Right forelimb (tissue), 1 donor: ENCODE results near the gene DBNDD1.
"Not testable (repeated sequence)": the region's sequence is repeated elsewhere in the genome, so short reads cannot be mapped to it uniquely, and the experiment has no call there.

Experiments
- DNase-seq: peaks from one replicate; pipeline ENCODE4 v3.0.0-alpha.2; 2018

Gene DBNDD1

DNA sequence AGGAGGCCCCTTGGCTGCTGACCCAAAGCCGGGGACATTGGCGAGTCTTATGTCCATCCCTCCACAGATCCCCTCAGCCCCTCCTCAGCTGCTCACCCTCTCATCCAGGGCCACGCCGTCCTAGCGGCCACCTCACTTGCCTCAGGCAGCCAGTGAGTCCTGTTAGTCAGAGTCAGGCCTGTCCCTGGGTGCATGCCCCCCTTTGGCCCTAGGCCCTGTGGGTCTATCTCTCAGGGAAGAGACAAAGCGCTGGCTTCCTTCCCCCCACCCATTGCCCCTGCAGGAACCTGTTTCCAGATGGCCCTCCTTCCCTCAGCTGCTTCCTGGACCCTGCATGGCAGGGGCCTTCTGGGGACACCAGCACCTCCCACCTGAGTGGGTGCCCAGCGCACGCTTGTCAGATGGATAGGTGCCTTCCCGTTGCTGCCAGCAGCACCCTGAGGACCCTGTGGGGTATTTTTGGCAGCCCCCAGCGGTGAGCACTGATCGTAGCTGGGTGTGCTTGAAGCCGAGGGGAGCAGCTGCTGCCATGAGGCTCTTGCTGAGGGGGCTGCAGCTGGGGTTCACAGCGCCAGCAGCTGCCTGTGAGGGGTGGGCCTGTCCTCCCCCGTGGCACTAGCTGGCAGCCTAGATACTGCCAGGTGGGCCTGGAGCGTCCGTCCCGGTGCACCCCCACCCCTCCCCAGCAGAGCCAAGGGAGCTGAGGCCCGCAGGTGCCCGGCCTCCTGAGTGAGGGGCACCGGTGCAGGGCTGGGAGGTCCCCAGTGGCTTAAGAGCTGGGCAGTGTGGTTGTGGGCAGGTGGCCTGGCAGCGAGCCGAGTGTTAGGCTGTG lies 8.4 kb downstream of the DBNDD1 start:
- no peak for DNase-seq

DNA sequence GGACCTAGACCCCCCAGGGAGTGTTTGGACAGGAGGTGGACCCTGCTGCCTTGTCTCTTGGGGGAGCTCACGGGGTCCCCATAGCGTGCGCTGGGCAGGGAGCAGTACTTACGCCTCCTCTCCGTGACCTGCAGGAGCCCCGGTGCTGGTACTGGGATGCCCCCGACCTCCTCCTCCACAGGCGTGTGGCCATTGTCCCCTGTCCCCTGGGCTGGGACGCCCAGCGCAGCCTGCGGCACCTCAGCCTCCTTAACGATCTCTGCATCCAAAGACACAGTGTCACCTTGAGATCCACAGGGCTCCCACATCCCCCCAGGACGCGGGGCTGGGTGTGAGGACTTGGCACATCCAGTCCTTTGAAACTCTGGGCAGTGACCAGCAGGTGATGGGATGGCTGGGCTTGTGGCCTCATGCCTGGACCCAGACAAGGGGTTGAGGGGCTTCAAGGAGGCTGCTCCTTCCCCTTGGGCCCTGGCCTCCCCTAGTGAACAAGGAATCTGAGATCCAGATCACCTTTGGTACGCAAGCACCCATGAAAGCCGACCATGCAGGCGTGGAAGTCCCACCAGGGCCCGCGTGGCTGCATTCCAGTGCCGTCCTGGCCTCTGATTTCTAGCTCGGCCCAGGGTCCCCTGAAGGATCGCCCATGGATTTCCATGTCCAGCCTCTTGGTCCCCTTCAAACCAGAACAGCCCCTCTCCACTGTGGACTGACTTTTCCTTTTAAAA lies 9.9 kb downstream of the DBNDD1 start:
- no peak for DNase-seq

DNA sequence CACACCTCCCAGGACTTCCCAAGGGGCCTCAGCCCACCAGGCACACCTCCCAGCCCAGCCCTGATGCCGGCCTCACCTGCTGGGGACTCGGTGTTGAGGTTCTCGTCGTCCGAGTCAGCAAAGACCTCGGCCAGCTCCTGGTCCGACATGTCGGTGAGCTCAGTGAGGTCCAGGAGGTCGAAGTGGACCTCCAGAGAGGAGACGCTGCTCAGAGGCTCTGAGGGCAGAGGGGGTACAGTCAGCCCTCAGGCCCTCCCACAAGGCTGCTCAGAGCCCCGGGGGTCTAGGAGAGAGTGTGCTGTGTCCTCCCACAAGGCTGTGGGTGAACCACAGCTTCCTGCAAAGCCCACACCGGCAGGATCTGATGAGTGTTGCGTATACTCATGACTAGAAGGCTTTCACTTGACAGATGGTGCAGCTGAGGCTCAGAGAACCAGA lies 10.5 kb downstream of the DBNDD1 start:
- no peak for DNase-seq

DNA sequence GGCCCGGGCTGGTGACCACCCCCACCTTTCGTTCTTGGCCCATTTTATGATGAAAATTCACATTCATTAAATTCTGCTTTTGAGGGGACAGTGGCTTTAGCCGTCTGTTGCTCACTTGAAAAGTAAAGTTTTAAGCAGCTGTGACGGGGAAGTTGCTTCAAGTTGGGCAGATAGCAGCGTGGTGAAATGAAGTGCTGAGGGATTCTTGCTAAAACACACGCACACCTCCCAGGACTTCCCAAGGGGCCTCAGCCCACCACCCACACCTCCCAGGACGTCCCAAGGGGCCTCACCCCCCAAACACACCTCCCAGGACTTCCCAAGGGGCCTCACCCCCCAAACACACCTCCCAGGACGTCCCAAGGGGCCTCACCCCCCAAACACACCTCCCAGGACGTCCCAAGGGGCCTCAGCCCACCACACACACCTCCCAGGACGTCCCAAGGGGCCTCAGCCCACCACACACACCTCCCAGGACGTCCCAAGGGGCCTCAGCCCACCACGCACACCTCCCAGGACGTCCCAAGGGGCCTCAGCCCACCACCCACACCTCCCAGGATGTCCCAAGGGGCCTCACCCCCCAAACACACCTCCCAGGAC lies 11.5 kb downstream of the DBNDD1 start:
- DNase-seq: not testable (repeated sequence)

DNA sequence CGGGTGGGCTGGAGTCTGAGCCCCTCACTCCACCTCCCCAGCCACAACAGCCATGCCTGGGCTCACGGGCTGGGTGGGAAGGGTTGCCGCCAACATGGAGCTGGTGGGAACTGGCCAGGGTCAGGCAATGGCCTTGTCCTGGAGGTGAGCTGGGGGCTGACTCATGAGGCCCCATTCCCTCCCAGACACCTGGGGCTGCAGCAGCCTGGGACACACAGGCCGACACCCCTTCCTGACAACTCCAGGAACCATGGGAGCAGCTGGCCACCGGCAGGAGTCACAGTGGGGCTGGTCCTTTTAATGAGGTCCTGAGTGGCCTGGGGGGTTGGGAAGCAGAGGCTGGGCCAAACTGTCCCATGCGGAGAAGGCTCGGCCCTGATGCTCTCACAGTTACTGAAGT lies 12.2 kb downstream of the DBNDD1 start:
- DNase-seq: no peak

DNA sequence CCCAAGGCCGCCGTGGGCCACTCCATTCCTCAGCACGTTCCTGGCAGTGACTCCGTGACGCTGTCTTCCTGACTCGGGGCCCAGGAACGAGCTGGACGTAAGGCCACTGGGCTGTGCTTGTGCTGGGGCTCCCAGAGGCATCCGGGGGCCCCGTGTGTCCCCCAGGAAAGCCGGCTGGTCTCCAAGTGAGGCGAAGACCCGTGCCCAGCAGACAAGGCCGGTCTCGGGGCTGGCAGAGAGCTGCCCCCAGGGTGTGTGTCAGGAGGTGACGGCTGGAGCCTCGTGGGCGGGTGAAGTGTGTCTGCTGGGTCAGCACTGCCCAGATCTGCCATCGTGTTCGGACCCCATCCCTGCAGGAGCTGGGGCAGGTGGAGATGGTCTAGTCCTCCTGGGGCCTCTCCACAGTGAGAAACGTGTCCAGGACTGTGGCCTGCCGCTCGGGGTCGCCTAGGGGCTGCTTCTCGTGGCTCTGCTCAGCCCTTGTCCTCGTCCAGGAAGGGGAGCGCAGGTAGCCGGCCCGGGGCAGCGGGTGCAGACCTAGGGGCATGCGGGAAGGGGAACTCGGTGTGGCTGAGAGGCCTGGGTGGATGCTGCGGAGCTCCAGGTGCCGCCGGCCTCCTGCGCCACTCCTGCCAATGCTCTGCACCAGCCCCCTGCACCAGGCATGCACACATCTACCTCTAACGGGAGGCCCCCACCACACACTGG lies 13.1 kb downstream of the DBNDD1 start:
- no peak for DNase-seq

DNA sequence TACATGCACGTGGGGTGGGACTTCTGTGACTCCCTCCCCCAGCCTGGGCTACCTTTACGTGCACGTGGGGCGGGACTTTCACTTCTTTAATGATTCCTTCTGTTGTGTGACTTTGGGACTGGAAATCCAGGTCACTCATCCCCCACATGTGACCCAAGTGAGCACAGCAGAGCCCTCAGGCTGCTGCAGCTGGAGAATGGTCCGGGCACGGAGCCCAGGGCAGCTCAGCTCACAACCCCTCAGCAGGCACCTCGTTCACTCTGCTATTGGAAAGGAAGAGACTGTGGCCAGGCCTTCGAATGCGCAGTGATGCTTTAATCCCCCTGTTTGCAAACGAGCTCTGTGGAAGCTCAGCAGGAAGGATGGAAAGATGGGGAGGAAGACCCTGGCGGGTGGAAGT lies 14.7 kb downstream of the DBNDD1 start:
- DNase-seq: no peak

DNA sequence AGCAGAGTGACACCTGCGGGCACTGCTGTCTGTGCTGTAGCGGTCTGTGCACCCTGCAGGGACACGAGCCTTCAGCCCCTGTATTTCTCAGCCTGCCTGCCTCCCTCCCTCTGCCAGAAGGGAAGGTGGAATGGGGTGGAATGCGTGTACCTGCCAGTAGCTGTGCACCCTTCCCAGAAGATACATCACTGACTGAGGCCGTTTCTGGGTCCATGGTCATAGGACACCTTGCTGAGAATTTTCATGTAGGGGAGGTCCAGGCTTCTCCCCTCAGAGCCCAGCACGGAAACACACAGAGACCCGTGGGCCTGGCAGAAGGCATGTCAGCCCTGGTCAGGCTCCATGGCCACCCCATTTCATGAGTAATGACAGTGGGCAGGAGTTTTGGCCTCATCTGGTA lies 16.5 kb downstream of the DBNDD1 start:
- no peak for DNase-seq

DNA sequence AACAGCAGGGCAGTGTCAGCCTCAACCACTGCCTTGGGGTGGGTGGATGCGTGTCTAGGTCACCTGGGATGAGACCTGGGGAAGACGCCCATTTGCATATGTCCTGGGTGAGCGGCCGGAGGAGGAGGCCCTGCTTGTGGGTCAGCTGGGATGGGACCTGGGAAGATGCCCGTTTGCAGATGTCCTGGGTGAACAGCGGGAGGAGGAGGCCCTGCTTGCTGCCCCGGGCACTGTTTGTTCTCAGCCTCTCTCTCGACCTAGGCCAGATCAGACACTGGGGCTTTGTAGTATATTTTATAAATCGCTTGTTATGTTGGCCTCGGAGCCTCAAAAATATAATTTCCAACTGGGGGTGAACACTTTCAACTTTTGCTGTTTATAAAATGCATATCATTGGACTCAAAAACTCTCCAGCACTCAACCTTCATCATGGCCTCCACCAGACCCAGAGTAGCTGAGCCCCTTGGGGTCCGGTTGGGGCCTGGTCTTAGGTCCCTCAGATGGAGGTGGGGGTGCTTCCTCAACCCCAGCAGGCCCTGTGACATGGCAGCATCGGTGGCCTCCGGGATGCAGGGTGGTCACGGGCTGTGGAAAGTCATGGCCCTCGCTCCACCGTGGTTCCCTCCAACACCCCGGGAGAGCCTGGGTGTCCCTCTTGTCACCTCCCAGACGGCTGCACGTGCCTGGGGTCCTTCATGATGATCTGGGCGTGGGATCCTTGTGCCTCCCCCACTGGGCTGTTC lies 17.3 kb downstream of the DBNDD1 start:
- DNase-seq: no peak

DNA sequence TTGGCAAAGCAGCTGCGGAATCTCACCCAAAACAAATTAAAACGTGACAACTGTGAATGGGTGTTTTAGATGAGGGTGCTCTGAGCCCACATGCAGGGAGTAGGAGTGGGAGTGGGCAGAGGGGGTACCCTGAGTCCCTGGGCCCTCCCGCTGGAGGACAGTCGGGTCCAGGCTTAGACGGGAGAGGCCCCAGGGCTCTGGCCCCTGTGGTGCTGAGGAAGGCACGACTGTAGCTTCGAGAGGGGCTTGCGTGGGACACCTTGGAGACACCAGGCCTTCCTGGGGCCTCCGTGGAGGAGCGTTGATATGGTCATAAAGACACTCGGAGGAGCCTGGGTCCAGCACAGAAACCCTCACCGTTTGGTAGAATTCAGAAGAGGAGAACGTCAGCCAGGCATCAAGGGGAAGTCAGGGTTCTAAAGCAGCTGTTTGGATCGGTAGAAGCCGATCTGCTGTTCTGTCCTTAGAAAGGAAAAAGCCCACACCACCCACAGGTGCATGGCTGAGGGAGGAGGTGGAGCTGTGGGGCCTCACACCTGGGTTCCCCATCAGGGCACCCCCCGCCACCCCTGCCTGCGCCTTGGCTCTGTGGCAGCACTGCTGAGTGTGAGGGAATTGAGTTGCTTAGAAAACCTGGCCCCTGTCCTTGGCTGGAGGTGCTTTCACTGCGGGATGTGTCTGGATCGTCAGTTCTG lies 18.4 kb downstream of the DBNDD1 start:
- no peak for DNase-seq

DNA sequence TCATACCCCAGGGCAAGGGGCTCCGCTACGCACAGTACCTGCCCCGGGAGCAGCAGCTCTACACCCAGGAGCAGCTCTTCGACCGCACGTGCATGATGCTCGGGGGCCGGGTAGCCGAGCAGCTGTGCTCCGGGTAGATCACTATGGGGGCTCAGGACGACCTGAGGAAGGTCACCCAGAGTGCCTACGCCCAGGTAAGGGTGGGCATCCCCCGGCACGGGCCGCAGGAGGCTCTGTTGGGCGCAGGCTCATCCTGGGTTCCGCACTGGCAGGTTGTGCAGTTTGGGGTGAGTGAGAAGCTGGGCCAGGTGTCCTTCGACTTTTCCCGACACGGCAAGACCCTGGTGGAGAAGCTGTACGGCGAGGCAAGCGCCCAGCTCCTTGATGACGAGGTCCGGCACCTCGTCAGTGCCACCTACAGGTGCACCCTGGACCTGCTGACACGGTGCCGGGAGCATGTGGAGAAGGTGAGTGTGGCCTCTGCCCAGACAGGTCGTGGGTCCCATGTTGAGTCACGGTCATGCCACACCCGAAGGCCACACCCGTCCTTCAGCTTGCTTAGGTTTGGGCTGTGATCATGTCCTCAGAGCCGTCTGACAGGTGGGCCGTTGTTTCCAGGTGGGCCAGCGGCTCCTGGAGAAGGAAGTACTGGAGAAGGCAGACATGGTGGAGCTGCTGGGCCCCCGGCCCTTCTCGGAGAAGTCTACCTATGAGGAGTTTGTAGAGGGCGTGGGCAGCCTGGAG lies 19.3 kb downstream of the DBNDD1 start:
- no peak for DNase-seq

DNA sequence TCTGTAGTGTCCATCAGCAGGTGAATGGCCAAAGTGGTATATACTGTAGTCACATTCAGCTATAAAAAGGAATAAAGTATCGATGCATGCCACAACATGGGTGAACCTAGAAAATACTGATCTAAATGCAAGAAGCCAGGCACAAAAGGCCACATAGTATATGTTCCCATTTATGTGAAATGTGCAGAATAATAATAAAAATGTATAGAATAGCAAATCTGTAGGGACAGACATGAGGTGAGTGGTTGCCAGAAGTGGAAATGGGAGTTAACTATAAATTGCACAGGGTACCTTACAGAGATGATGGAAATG lies 23.1 kb downstream of the DBNDD1 start:
- no peak for DNase-seq

DNA sequence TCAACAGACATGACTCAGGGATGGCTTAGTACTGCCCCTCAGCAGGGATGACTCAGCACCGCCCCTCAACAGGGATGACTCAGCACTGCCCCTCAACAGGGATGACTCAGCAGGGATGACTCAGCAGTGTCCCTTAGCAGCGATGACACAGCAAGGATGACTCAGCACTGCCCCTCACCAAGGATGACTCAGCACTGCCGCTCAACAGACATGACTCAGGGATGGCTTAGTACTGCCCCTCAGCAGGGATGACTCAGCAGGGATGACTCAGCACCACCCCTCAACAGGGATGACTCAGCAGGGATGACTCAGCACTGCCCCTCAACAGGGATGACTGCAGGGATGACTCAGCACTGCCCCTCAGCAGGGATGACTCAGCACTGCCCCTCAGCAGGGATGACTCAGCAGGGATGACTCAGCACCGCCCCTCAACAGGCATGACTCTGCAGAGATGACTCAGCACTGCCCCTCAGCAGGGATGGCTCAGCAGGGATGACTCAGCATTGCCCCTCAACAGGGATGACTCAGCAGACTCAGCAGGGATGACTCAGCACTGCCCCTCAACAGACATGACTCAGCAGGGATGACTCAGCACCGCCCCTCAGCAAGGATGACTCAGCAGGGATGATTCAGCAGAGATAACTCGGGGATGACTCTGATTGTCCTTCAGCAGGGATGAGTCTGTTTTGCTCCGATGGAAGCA lies 23.6 kb downstream of the DBNDD1 start:
- DNase-seq: not testable (repeated sequence)

DNA sequence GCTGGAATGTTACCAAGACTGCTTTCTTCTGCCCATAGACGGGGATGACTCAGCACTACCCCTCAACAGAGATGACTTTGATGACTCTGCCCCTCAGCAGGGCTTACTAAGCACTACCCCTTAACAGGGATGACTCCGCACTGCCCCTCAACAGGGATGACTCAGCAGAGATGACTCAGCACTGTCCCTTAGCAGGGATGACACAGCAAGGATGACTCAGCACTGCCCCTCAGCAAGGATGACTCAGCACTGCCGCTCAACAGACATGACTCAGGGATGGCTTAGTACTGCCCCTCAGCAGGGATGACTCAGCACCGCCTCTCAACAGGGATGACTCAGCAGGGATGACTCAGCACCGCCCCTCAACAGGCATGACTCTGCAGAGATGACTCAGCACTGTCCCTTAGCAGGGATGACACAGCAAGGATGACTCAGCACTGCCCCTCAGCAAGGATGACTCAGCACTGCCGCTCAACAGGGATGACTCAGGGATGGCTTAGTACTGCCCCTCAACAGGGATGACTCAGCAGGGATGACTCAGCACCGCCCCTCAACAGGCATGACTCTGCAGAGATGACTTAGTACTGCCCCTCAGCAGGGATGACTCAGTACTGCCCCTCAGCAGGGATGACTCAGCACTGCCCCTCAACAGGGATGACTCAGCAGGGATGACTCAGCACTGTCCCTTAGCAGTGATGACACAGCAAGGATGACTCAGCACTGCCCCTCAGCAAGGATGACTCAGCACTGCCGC lies 24.4 kb downstream of the DBNDD1 start:
- not testable (repeated sequence) for DNase-seq

DNA sequence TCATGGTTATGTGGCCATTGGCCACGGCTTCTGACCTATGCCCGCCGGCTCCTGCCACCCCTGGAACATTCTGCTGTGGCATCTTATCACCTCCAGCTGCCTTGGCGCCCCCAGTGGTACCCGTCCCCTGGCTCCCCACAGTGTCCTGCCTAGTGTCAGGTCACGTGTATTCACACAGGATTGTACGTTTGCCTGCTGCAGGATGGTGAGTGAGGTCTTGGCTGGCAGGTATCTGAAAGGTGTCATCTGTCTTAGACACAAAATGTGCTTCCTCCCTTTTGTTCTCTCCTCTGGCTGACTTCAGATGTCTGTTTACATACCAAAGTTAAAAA lies 24.9 kb downstream of the DBNDD1 start:
- no peak for DNase-seq

DNA sequence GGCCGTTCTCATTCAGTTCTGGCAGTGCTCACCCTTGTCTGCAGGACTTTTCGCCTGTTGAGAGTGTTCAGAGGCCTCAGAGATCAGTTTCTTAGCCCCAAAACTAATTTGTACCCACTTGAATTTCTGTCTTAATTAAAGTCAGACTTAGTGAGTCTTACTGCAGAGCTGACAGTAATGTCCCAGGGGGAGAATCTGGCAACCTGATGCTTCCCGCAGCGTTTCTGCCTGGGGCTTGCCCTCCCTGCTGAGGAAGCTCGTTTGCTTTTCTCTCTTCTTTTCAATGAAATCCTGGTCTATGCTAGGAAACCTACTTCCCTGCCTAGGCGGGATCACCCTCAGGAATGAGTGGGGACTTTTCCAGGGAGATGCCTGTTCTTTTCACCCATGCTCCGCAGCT lies 25.3 kb downstream of the DBNDD1 start:
- no peak for DNase-seq

DNA sequence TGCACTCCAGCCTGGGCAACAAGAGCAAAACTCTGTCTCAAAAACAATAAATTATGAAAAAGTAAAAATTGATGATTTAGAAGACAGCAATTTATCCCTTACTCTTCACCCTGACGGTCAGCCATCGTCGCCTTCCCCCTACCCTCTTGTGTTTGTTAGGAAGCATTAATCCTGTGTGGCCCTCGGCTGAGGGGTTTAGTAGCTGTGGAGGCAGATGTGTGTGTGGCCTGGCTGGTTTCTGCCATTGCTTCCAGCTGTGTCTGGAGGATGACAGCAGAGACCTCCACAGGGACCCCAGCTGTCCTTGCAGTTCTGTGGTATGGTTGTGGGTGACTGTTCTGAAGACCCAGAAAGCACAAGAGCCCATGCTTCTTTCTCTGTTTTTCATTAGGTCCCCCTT lies 25.9 kb downstream of the DBNDD1 start:
- no peak for DNase-seq

DNA sequence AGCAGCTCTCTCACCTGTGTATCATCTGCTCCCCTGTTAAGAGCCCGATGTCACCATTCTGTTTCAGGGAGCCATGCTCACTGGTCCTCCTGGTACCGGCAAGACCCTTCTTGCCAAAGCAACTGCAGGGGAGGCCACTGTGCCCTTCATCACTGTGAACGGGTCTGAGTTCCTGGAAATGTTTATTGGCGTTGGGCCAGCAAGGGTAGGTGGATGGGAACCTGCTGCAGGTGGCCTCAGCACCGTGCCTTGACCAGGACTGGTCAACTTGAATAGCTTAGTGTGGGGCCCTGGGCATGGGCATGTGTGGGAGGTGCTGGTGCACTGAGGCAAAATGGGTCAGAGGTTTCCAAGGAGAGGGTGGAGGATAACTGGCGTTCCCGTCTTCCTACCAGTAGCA lies 28.5 kb downstream of the DBNDD1 start:
- DNase-seq: no peak

DNA sequence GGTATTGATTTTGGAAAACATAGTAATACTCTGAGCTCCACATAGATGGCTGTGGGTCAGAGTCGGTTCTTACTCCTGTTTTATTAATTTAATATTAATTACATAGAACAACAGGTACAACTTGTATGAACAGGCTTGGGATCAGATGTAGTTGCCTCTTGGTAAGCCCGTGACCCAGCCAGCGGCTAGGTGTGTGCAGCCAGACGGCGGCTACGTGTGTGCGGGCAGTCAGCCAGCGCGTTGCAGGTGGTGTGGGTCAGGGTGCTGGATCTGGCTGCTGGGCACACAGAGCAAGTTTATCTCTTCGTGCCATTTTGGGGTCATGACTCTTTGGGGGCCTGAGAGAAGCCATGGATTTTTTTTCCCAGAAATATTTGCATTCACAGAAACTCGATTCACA lies 30.3 kb downstream of the DBNDD1 start:
- no peak for DNase-seq

DNA sequence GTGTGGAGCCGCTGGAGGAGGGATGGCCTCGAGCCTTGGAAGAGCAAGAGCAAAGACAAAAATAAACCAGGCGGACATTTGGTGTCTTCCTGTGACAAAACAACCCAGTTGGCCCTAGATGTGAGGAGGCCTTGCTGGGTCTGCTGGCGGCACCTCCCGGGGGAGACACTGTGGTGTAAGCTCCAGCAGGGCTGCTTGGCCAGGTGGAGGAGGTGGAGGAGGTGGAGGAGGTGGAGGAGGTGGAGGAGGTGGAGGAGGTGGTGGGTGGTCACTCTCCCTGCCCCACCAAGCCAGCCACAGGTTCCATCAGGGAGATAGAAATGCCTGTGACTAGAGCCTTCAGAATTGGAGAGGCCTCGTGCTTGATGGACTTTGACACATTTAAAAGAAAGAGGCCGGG lies 32.1 kb downstream of the DBNDD1 start:
- no peak for DNase-seq
